Measurements from ENCODE around the gene CANX. TPM values are rescaled to one million over a fixed set of nuclear protein-coding genes. Genes with fewer than 3 reads are reported as not detected.
A peak's percentile ranks its signal among the peaks of the same experiment; 100 is the strongest.

The CANX gene
- total and polyA plus RNA-seq, 8 donors = 66.3 to 633 (median 469) TPM

GRCh38 chr5:179758955-179759354, 60.2 kb downstream of the CANX start:
- H3K4me1 ChIP-seq = peaks cover 23 to 41% (median 30%) of the 10 kb centered on the region in 3 donors
- WGBS, 2 donors = 80 to 83% methylated on average over 8 of the region's 8 CpGs

GRCh38 chr5:179759581-179760551, 61.1 kb downstream of the CANX start:
- Histone ChIP-seq H3K9me3 (no peaks in the 10 kb centered on the region), H3K36me3 (no peaks in the 10 kb centered on the region), H3K27me3 (no peaks in the 10 kb centered on the region), H3K4me1 (peaks cover 14 to 32% (median 23%) of the 10 kb centered on the region in 3 donors), H3K4me3 (no peak overlapping the region), H3K27ac (no peak overlapping the region)
- 88 to 89% methylated on average over 9 of the region's 9 CpGs for WGBS, 2 donors
- FAIRE-seq = no peak
- DNase-seq = no peak
- intact Hi-C loops (cut with DNase I) = no loop called here
- ATAC-seq = no peak
- TF ChIP-seq CTCF (IDR thresholded peaks at IDR 0.05) = no peak

More at GRCh38 chr5:179758955-179759354, 60.2 kb downstream of the CANX start:
- no peaks in the 10 kb centered on the region for H3K36me3 ChIP-seq
- FAIRE-seq (no peak), ATAC-seq (no peak), DNase-seq (no peak)
- no peak for TF ChIP-seq CTCF (IDR thresholded peaks at IDR 0.05)
- no peak overlapping the region for H3K4me3 ChIP-seq
- H3K9me3 ChIP-seq = no peaks in the 10 kb centered on the region
- H3K27ac ChIP-seq = no peak overlapping the region
- intact Hi-C loops (cut with DNase I) = no loop called here
- H3K27me3 ChIP-seq = no peaks in the 10 kb centered on the region

DNA sequence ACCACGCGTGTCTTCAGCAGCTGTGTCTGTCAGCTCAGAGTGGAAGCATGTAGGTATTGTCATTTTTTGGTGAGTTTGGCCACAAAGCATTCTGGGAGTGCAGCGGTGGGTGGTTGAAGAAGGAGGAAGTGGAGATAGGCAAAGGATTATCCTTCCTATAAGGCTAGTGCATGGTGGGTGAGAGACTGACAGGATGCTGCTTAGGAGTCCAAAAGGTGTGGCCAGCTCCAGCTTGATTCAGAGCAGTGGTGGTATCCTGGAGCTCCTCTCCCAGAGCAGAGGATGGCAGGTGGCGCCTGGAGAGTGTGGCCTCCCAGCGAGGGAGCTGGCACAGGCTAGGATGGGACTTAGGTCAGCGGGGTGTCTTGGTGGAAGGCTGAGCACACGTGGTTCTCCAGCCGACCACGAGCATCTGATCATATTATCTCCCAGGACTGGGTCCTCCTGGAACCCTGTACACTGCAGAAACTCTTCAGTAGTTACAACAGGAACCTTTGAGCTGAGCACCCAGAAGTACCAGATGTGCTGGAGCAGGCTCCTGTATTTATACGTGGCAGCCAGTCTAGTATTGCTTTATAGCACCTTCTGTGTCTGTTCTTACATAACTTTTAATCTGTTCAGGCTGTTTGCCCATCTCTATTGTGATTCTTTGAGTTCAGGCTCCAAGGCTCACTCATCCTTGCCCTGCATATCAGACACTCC, 63.5 kb downstream of the CANX start:
- ATAC-seq (peak; percentile 30 to 50 (median 42)), FAIRE-seq (no peak)

GRCh38 chr5:179762781-179763176, 64.0 kb downstream of the CANX start:
- no peak for DNase-seq
- Histone ChIP-seq H3K4me3 (no peak overlapping the region), H3K4me1 (peaks cover 13 to 22% (median 16%) of the 10 kb centered on the region in 3 donors), H3K27ac (peak overlapping the region in 1 of 4 donors; percentile 49), H3K36me3 (peaks cover 0 to 16% (median 11%) of the 10 kb centered on the region in 3 donors), H3K9me3 (no peaks in the 10 kb centered on the region), H3K27me3 (no peaks in the 10 kb centered on the region)
- intact Hi-C loops (cut with DNase I) = no loop called here
- no peak for FAIRE-seq
- WGBS, 2 donors = 14 to 15% methylated on average over 3 of the region's 3 CpGs
- peak in 3 of 4 donors; percentile 2 to 6 (median 4) for ATAC-seq
- no peak for TF ChIP-seq CTCF (IDR thresholded peaks at IDR 0.05)

More for the DNA sequence above, 63.5 kb downstream of the CANX start:
- Histone ChIP-seq H3K27ac (no peak overlapping the region), H3K4me3 (no peak overlapping the region), H3K4me1 (peaks cover 13 to 26% (median 16%) of the 10 kb centered on the region in 3 donors), H3K36me3 (peaks cover 0 to 16% (median 11%) of the 10 kb centered on the region in 3 donors), H3K9me3 (no peaks in the 10 kb centered on the region), H3K27me3 (no peaks in the 10 kb centered on the region)
- DNase-seq = no peak
- TF ChIP-seq CTCF (IDR thresholded peaks at IDR 0.05) = no peak
- intact Hi-C loops (cut with DNase I) = no loop called here
- 31 to 32% methylated on average over 10 of the region's 10 CpGs for WGBS, 2 donors
